A549 treated with dexamethasone at 1 μM for 4 hours (cell line): ENCODE measurements around the gene REEP1. TPM values are rescaled to one million over a fixed set of nuclear protein-coding genes. Genes with fewer than 3 reads are reported as not detected.

Experiments
- total RNA-seq: library from RNA; stranded (reverse); fragments of 200-300 nt; extraction: Qiagen RNA extraction; gene quantifications from 5 replicates; pipeline ENCODE4 v1.2.3, GENCODE V29; 2022

Gene REEP1
- total RNA-seq, result 0.89 to 1.6 TPM (median 1.2 TPM) in 5 replicates

GRCh38 chr2:86337244-86337835 lies at the start of gene REEP1:
Gene REEP1, minus strand, starts transcription at chr2:86337626. Its CDS starts 116 bp downstream, at chr2:86337510.

GRCh38 chr2:86195055-86195807 lies 142.2 kb downstream of the REEP1 start, which contains the start of gene IMMT:
Gene IMMT, minus strand, starts transcription at chr2:86195462. Its CDS starts 80 bp downstream, at chr2:86195382.

Other genes with a start within 250 kb of the REEP1 start
- gene POLR1A, start 231.7 kb downstream of the REEP1 start, total RNA-seq, result 15.3 to 29.4 TPM (median 27.1 TPM) in 5 replicates
- 71.8 to 92.5 TPM (median 77.0 TPM) in 5 replicates for gene PTCD3, start 231.4 kb downstream of the REEP1 start, total RNA-seq
- 110 to 120 TPM (median 116 TPM) in 5 replicates for gene IMMT, start 142.2 kb downstream of the REEP1 start, total RNA-seq
- gene MRPL35, start 138.2 kb downstream of the REEP1 start, total RNA-seq, result 65.9 to 98.4 TPM (median 69.3 TPM) in 5 replicates
- gene KDM3A, start 103.7 kb upstream of the REEP1 start, total RNA-seq, result 17.2 to 23.9 TPM (median 23.0 TPM) in 5 replicates
- gene CHMP3, start 225.8 kb upstream of the REEP1 start, total RNA-seq, result 111 to 143 TPM (median 134 TPM) in 5 replicates